DND-41 (cell line): Measurements from ENCODE around the gene ADGRD2.

ENCODE experiments used
- ATAC-seq: fragments of 200-7000 bp; cut with Tn5 transposase; 3 replicates; pipeline ENCODE4 v1.9.1; 2021; ENCODE audit warnings: low read depth; ENCODE audit not compliant: insufficient read depth
- DNase-seq: peaks from one replicate; pipeline ENCODE4 v3.0.0-alpha.2; 2020
- H2AFZ ChIP-seq: 2 replicates; pipeline ENCODE4 v1.6.0; 2012; ENCODE audit warnings: low read depth, low read length
- H3K27ac ChIP-seq: 2 replicates; pipeline ENCODE4 v1.5.1; 2012; ENCODE audit warnings: low read length, inconsistent platforms
- H3K27me3 ChIP-seq: fragments of 200-600 bp; sonication (generic); 2 replicates; pipeline ENCODE4 v1.6.0; 2012; ENCODE audit warnings: low read length, mild to moderate bottlenecking, inconsistent platforms; ENCODE audit not compliant: insufficient read depth, poor library complexity
- H3K36me3 ChIP-seq: 2 replicates; pipeline ENCODE4 v1.5.1; 2012; ENCODE audit warnings: low read length, inconsistent platforms; ENCODE audit not compliant: insufficient read depth
- H3K4me1 ChIP-seq: 2 replicates; pipeline ENCODE4 v1.5.1; 2012; ENCODE audit warnings: mild to moderate bottlenecking, low read length; ENCODE audit not compliant: insufficient read depth
- H3K4me2 ChIP-seq: 2 replicates; pipeline ENCODE4 v1.6.0; 2012; ENCODE audit warnings: mild to moderate bottlenecking, moderate library complexity, low read length, inconsistent platforms; ENCODE audit not compliant: insufficient read depth
- H3K4me3 ChIP-seq, 2 experiments: fragments of 200-600 bp in 1 of 2; shearing (Covaris generic) in 1 of 2; 2 replicates each; pipeline ENCODE4 v1.5.1; 2012 to 2016; ENCODE audit warnings: inconsistent platforms in 2 of 2, low read length in 2 of 2, mild to moderate bottlenecking in 2 of 2, low read depth in 1 of 2, moderate library complexity in 1 of 2
- H3K79me2 ChIP-seq: 2 replicates; pipeline ENCODE4 v1.6.0; 2012; ENCODE audit warnings: low read length, inconsistent platforms; ENCODE audit not compliant: insufficient read depth
- H3K9ac ChIP-seq: 2 replicates; pipeline ENCODE4 v1.6.0; 2012; ENCODE audit warnings: low read depth, mild to moderate bottlenecking, inconsistent platforms, low read length, moderate library complexity
- H3K9me3 ChIP-seq: 2 replicates; pipeline ENCODE4 v1.5.1; 2012; ENCODE audit warnings: low read length, moderate library complexity, mild to moderate bottlenecking, inconsistent platforms; ENCODE audit not compliant: insufficient read depth, severe bottlenecking
- H4K20me1 ChIP-seq: 2 replicates; pipeline ENCODE4 v1.6.0; 2012; ENCODE audit warnings: low read length; ENCODE audit not compliant: insufficient read depth
- EZH2 ChIP-seq: IDR thresholded peaks from 3 replicates; pipeline ENCODE4 v1.6.1; 2012; ENCODE audit warnings: borderline replicate concordance, low read depth, mild to moderate bottlenecking, moderate library complexity, low read length, inconsistent platforms; ENCODE audit not compliant: severe bottlenecking
- TF ChIP-seq, protein P1 (sequence below): IDR thresholded peaks from 2 replicates; pipeline ENCODE4 v1.5.1; 2012; ENCODE audit warnings: borderline replicate concordance, low read length, moderate library complexity, mild to moderate bottlenecking; ENCODE audit not compliant: poor library complexity, severe bottlenecking; ENCODE audit errors: extremely low read depth

ADGRD2 gene

GRCh38 chr9:124512806-124513204 is 62.6 kb downstream of the ADGRD2 start:
- no peak overlapping the region for H3K4me2 ChIP-seq
- H2AFZ ChIP-seq = no peak overlapping the region
- no peak for TF ChIP-seq EZH2
- TF ChIP-seq, protein P1, sequence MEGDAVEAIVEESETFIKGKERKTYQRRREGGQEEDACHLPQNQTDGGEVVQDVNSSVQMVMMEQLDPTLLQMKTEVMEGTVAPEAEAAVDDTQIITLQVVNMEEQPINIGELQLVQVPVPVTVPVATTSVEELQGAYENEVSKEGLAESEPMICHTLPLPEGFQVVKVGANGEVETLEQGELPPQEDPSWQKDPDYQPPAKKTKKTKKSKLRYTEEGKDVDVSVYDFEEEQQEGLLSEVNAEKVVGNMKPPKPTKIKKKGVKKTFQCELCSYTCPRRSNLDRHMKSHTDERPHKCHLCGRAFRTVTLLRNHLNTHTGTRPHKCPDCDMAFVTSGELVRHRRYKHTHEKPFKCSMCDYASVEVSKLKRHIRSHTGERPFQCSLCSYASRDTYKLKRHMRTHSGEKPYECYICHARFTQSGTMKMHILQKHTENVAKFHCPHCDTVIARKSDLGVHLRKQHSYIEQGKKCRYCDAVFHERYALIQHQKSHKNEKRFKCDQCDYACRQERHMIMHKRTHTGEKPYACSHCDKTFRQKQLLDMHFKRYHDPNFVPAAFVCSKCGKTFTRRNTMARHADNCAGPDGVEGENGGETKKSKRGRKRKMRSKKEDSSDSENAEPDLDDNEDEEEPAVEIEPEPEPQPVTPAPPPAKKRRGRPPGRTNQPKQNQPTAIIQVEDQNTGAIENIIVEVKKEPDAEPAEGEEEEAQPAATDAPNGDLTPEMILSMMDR = no peak
- no peak overlapping the region for H3K9ac ChIP-seq
- ATAC-seq = no peak
- no peaks in the 10 kb centered on the region for H3K4me1 ChIP-seq
- DNase-seq = no peak
- no peaks in the 10 kb centered on the region for H3K27me3 ChIP-seq
- H3K9me3 ChIP-seq = no peaks in the 10 kb centered on the region
- no peak overlapping the region for H3K27ac ChIP-seq
- no peak overlapping the region for H3K4me3 ChIP-seq
- no peaks in the 10 kb centered on the region for H4K20me1 ChIP-seq
- H3K79me2 ChIP-seq = no peaks in the 10 kb centered on the region
- H3K36me3 ChIP-seq = no peaks in the 10 kb centered on the region

DNA sequence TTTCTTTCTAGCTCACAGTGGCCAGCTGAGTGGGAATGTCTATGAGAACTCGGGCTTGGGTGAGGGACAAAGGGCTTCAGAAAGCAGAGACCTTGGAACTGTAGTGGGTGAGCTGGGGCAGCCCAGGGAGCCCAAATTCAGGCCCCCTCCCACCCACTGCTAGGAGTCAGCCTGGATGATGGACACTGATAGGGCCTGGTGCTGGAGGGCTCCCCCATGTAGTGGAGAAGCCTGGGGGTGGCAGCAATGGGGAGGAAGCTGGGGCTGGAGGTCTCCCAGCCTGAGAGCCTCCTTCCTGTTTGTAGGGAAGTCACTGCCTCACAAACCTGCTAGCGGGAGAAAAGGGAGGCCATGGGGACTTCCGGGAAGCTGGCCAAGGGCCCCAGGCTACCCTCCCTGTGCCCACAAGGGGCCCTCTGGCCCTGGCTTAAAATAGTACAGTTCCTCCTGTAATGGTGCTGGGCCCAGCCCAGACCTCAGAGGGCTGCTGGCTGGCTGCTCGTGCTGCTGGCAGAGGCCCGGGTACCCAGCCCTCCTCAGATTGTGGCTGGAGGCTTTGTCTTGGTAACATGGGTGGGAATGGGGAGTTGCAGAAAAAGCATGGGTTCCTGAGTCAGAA is 63.2 kb downstream of the ADGRD2 start:
- H3K27ac ChIP-seq = no peak overlapping the region
- H4K20me1 ChIP-seq = no peaks in the 10 kb centered on the region
- no peak overlapping the region for H2AFZ ChIP-seq
- no peaks in the 10 kb centered on the region for H3K27me3 ChIP-seq
- no peak overlapping the region for H3K4me2 ChIP-seq
- no peaks in the 10 kb centered on the region for H3K79me2 ChIP-seq
- DNase-seq (no peak), ATAC-seq (no peak)
- H3K4me1 ChIP-seq = no peaks in the 10 kb centered on the region
- no peaks in the 10 kb centered on the region for H3K36me3 ChIP-seq
- TF ChIP-seq EZH2 = no peak
- TF ChIP-seq, protein P1 = no peak
- no peak overlapping the region for H3K4me3 ChIP-seq
- no peak overlapping the region for H3K9ac ChIP-seq
- no peaks in the 10 kb centered on the region for H3K9me3 ChIP-seq

- no peak for DNase-seq
- no peak overlapping the region for H2AFZ ChIP-seq
- H3K36me3 ChIP-seq = no peaks in the 10 kb centered on the region
- ATAC-seq = no peak
- no peak overlapping the region for H3K27ac ChIP-seq
- no peaks in the 10 kb centered on the region for H3K27me3 ChIP-seq
- TF ChIP-seq, protein P1 = no peak
- no peak for TF ChIP-seq EZH2
- no peaks in the 10 kb centered on the region for H3K4me1 ChIP-seq
- no peak overlapping the region for H3K9ac ChIP-seq
- H3K4me3 ChIP-seq = no peak overlapping the region
- H4K20me1 ChIP-seq = no peaks in the 10 kb centered on the region
- no peaks in the 10 kb centered on the region for H3K9me3 ChIP-seq
- no peaks in the 10 kb centered on the region for H3K79me2 ChIP-seq
- no peak overlapping the region for H3K4me2 ChIP-seq
Measured at GRCh38 chr9:124514125-124514524, 63.9 kb downstream of the ADGRD2 start.
